GM18508 (cell line): ENCODE results near the gene TNS3.

Experiments
- ATAC-seq: cut with Tn5 transposase; IDR thresholded peaks from one replicate; pipeline ENCODE4 v1.9.1; 2021; ENCODE audit warnings: moderate number of reproducible peaks; ENCODE audit not compliant: insufficient read depth, unreplicated experiment

TNS3 gene

DNA sequence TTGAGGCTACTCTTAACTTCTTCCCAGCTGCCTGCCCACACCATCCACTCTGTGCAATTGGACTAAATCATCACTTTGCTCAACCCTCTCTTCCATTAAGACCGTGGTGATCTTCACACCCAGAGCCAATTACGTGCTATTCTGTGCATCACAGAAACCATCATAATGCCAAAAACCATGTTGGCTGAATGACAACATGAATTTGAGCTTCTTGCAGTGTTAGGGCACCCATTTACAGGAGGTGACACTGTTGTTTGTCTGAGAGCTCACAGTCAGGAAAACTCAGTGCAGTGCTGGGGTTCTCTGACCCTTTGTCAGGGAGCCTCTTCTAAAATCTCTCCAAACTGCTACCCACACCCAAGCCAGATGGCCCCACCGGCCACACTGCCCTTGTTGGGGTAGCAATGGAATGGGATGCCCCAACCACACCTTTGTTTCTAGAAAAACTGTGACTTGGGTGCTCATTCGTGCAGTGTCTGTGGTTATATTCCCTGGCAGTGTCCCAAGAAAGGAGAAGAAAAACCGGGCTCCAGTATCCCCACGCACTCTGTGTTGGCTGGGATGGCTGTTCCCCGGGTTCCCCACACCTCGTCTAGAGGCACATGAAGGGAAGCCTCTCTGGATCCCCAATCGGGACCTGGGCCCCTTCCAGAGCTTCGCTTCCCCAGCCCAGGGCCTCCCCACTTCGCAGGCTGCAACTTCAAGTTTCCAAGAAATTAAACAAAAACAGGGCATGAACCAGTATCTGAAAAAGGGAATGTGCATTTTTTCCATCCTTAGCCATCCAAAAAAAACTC is 2.0 kb upstream of the TNS3 start:
- no peak for ATAC-seq

DNA sequence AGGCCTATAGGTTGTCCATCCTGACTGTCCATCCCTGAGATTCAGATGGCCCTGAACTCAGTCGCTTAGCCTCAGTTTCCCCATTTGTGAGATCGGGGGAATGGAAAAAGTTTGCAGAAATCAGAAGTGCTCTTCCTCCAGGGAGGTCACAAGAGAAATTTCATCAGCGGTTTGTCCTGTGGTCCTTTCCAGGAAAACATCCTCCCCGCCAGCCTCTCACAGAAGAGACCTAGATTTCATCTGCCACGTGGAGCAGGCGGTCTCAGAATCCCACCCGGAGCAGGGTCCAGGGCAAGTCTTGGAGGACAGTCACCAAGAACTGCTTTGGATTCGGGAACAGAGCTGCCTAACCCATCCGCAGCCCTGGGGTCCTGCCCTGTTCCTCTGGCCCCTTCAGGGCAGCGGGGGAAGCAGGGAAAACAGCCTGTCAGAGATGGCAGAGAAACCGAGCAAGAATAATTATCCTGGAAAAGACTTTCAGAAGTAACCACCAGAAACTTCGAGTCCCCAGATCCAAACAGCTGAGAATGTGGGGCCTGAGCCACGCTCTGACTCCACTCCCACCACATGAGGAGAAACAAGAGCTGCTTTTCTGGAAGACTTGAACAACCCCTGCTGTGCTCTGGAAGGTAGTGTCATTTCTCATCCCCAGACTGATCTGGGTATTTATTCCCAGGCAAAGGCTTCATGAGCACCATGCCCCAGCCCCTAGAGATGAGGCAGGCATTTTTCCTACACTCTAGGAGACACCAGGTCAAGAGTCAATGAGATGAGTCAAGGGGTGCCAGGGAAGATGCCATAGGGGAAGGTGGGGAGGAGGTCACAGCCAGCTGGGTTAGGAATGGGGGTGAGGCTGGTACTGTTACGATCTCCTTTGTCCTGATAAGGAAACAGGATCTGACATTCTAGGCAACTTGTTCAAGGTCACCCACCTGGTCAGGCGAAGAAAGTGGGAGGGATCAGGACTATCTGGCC is 1.1 kb upstream of the TNS3 start:
- no peak for ATAC-seq

DNA sequence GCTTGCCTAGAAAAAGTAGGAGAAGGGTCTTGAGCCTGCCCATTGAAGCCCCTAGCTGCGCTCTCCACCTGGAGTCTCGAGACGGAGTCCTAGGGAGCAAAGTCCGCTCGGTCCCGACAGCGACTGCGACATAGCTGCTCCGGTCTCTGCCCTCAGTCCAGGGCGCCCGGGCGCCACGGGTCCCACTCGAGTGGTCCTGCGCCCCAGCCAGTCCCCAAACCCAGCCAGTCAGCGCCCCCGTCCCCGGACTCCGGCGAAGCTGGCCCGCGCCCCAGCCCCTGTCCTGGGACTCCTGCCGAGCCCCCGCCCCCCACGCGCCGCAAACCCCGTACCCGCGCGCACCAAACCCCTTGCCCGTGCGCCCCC is 490 bp downstream of the TNS3 start:
- no peak for ATAC-seq

DNA sequence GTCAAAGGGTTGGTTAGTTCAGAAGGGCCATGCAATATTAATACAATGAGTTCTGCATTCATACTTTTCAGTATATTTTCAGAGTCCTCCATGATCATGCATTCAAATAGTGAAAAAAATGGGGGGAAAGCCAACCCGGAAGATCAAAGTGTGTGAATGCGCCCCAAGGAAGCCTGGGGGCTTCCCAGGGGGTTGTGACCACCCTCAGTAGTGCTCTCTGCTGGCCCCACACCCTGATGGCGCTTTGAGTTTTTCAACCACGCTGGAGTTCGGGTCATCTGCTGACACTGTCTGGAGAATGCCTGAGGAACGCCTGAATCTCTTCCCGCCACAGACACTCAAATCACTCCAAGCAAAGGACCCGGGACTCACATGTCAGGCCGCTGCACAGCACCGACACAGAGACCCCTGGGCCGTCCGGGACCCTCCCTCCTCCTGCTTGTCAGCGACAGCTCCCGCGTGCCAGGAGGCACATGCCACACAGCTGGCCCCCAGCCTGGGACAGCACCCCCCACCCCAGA is 1.0 kb downstream of the TNS3 start:
- no peak for ATAC-seq

DNA sequence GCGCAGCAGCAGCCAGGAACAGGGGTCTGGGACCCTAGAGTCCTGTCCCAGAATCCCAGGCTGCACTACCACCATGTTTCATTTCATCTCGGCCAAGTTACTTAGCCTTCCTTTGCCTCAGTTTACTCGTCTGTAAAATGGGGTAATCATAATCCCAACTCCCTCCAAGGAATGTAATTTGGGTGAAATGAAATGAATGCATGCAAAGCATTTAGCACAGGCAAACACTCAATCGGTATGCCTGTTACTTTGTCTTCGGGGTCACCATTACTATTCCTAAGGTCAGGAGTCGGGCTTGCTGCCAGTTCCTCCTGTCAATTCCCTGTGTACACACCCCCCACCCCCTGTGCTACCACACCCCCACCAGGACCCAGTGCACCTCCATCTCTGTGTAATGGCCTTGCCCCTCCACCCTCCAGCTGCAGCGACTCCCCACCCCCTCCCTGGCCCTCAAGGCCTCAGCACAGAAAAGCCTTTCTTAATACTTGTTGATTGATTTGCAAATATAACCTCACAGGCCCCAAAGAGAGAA is 1.7 kb downstream of the TNS3 start:
- ATAC-seq: no peak

DNA sequence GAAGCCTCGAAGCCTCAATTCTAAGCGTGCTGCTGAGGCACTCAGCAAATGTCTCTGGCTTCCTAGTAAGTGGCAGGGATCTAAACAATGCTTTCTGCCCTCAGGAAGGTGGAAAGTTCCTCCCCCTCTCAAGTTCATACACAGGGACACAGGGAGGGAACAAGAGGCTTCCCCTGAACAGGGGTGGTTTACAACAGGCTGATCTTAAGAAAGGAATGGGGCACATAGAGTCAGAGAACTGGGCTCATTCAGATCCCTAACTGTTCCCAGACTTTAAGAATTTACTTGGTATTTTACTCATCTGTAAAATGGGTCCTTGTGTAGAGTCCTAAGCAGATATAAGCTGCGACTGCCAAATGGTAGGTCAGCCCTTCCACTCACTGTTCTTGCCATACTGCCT is 2.5 kb downstream of the TNS3 start:
- ATAC-seq: no peak

DNA sequence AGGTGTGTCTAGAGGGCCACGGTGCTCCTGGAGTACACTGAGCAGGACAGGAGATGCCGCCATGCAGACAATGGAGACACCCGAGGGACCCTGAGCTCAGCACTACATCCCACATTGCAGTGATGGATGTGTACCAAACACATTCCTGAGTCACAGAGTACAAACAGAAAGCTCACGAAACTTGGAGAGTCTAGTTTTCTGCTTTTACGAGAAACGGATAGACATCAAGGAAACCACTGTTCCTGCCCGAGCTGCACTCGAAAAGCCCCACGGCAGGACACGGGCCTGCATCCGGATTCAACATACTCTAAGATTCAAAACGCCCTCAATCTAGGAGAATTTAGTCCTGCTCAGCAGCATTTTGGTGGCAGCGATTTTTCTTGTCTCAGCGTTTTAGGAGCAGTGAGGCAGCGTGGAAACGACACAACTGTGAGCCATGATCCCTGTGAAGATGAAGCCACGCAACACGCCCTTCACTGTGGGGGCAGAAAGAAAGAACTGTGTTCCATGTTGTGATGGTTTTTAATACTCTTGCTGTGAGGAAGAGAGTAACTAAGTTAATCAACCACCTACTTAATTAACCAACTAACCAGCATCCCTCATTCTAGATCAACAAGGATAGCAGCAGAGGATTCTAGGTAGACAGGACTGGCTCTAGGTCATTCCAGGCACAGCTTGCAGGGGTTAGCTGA is 3.2 kb downstream of the TNS3 start:
- ATAC-seq: no peak

DNA sequence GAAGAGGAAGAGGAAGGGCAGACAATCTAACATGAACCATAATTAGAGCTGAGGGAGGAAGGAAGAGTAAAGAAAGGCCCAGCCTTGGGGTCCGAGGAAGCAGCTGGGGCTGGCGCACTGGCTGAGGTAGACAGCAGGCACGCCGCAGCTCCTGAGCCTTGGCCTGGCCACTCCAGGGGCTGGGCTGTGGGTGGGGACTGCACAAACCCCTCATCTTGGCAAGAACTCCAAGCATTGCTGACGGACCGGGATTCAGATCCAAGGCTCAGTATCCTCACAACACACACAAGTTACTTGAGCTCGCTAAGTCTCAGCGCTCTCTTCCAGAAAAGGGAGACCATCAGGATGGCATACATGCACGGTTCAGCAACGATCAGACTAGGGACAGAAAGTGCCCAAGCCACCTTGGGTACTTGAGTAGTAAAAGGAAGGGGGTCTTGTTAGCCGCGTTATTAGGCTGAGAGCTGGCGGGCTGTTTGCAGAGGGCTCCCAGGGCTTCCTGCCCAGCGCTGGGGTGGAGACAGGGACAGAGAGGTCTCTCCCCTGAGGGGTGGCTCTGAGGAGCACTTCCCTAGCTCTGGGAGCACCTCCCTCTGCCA is 4.5 kb downstream of the TNS3 start:
- ATAC-seq: no peak

DNA sequence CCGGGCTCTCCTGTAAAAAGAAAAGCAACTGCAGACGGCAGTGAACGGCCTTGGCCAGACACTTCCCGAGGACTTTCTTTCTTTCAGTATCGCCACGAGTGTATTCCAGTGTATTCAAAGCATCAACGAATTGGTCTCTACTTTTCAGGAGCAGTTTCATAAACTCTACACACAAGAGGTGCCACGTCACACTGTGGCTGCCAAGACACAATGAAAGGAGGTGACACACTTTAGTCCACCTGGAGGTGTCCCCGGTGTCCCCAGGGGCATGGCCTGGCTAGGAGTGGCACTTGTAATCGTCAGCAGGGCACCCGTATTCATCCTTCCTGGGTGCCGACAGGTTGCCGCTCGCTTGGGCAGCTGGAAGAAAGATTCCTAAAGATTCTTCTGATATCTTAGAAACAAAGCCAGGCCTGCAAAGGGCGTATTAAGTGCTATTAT is 5.0 kb downstream of the TNS3 start:
- ATAC-seq: no peak

DNA sequence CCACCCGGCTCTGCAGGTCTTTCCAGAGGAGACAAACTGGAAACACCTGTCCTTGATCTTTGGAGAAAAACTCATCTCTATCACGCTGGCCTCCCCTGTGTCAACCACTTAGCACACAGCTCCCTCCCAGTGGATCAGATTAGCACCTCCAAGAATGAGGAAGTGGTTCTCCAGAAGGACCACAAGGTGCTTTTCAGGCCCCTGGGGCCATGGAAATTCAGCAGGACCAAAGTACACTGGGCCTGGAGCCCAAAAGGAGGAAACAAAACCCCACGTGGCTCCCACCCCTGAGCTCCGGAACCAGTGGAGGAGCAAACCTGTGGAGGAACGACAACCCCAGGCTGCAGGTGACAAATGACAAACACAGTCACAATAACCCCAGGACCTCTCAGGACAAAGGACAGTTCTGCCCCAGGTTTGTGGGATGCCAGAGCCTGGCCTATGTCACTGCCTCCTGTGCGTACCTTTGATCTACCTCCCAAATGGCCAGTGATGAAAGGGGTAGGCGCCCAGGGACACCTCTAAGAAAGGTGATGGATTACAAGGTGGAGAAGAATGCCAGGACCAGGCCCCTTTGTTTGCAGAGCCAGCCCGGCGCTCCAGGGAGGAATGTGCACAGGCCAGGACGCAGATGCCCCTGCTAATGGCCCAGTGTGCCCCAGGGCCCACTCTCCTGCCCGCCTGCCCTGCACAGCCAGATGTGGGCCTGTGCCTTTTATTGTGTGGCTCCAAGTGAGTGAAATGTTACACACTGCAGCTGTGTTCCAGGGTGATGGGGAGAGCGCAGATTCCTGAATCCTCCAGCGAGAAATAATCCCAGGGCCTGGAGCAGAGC is 5.7 kb downstream of the TNS3 start:
- no peak for ATAC-seq

DNA sequence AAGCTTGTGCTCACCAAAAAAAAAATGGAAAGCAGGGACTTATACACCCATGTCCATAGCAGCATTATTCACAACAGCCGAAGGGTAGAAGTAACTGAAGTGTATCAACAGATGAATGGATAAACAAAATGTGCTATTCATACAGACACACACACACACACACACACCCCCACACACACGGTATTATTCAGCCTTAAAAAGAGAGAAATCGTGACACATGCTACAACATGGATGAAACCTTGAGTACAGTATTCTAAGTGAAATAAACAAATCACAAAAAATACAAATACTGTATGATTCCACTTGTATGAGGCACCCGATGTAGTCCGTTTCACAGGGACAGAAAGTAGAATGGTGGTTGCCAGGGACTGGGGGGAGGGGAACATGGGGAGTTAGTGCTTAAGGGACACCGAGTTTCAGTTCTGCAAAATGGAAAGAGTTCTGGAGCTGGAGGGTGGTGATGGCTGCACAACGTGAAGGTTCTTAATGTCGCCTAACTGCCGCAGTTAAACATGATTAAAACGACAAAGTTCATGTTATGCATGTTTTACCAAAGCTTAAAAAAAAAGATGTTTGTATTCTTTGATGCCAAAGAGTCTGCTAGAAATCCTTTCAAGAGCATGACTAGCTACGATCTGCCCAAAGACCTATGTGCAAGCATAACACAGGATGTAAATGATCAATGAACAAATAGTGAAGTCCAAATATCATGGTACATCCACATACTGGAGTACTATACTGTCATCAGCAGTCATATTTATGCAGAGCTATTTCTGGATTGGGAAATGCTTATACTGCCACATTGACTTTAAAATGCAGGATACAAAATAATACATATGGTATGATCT is 7.2 kb downstream of the TNS3 start:
- peak; percentile 75 for ATAC-seq

DNA sequence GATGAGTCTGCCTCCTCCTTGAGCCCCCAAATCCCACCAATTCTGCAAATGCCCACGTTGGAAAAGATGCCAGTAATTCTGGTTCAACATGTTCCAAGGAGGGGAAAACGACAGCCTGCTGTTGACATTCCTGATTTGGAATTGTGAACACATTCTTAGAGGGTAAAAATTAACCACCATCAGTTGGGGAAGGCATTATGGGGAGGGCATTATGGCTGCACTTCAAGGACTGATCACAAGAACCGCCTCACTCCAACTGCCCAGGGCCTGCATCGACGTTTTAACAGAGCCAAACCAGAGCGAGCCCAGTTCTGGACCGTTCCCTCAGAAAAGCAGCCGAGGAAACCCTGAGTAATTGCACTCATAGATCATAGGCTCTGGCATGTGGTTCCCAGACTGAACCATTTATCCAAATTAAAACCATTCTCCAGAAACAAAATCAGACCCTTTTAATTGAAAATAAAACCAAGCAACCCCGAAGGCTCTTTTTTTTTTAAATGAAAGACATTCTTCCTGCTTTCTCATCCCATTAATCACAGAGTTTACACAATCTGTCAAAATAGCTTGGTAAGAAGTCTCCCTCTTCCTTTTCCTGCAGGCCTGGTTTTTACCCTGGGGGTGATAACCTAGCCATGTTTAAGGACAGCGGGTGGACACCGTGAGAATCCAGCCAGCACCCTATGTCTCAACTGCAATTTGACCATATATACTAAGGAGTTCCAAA is 8.0 kb downstream of the TNS3 start:
- ATAC-seq: no peak

DNA sequence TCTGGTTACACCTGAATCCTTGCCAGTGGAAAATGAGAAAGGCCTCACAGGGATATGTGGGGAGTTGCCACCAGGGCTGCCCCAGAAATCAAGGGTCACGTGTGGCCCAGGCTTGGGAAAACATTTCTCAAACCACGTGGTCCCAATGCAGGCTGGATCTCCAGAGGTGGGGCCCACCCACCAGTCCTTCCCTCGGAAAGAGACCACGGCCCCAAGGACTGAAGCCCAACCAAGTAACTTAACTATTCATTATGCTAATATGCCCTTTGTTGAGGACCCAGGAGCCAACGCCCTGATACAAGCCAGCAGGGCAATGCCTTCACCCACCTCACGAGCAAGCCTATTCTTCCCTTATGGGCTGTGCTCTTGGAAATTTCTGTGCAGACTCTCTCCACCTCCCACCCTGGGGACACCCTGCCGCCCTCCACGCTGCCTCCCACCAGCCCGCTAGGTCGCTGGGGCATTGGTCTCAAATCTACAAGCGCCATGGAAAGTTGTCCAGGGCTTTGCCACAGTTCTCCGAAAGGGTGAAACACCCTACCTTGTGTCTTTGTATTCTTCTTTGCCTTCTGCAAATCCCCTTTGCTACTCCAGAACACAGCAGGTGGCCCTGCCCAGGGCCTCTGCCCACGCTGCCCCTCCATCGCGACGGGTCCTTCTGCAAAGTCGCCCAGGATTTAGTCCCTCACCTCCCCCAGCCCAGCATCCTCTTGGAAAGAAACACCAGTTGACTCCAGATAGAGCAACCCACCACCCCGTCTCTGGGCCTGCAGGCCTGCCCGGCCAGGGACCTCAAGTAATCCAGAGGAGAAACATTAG is 8.8 kb downstream of the TNS3 start:
- ATAC-seq: no peak

DNA sequence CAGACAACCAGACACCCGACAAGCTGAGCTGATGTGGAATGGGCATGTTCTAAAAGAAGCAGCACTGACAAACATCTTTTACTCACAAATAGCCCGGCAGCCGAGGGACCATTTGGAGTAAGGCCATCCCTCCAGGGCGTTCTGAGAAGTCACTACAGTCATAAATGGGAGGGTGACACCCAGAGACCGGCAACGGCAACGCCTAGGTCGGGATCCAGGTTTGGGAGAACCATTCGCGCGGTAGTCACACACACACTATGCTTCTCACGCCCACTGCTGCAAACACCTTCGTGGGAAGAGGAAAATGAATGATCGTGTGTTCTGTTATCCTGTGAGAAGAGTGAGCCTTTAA is 9.8 kb downstream of the TNS3 start:
- ATAC-seq: no peak

DNA sequence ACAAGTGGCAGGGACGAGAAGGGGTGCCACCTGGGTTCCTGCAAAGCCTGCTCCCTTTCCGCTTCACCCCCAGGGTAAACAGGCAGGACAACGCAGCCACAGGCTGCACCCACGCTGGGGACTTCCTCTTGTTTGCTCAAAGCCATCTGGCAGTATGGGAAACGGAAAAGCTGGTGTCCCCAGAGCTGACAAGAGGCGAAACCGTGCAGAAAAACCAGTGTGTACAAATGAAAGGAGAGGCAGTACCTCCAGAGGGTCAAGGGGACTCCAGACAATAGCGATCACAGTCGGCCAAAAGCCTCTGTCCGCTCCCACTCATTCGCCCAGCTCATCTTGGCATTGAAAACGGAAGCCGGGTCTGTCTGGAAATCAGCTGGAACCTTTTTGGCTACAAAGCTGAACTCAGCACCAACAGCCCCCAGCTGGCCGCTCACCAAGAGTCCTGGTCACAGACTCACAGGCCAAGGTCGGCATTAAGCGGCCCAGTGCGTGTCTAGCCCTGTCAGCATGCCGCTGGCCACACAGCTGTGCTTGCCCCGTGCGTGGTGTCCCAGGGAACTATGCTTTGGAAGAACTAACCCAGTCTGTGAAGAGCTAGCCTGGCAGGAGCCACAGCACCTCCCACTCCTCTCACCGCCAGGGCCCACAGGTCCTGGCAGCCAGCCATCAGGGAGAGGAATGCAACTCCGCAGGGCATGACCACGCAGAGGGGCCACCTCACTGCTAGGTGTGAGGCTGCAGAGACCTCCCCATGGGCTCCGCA is 10.4 kb downstream of the TNS3 start:
- ATAC-seq: no peak

DNA sequence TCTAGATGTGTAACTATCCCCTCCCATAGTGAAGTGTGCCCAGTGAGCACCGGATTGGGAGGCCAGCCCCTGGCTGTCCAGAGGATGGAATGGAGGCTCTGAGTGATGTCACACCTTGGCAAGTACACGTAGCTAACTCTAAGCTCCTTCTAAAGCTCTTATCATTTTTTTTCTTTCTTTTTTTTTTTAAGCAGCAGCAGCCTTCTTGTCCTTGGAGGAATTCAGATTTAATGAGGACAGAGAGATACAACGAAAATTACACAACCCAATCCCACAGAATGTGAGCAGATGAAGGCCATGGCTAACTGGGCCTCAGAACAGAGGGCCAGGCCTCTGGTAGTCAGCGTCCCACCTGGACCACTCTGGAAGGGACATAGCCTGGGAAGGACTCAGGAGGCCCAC is 11.3 kb downstream of the TNS3 start:
- no peak for ATAC-seq
